Kidney tubule cell (primary cell): ENCODE measurements around the gene EPHB1.
"Not testable (repeated sequence)": the region's sequence is repeated elsewhere in the genome, so short reads cannot be mapped to it uniquely, and the experiment has no call there.

Experiments
- DNase-seq: peaks from one replicate; pipeline ENCODE4 v3.0.0-alpha.2; 2018; ENCODE audit warnings: low spot score

Gene EPHB1

DNA sequence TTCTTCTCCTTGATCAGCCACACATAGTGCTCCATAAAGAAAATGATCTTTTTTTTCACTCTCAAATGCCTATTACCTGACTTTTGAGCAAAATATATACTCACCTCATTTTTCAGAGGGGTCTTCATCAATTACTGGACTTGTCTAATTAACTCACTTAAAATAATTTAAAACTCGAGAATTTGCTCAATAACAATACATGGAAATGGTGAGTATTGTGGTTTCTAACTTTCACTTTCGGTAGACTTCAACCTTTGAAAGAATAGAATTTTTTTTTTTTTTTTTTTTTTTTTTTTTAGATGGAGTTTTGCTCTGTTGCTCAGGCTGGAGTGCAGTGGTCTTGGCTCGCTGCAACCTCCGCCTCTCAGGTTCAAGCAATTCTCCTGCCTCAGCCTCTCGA, 17.7 kb upstream of the EPHB1 start:
- no peak for DNase-seq

DNA sequence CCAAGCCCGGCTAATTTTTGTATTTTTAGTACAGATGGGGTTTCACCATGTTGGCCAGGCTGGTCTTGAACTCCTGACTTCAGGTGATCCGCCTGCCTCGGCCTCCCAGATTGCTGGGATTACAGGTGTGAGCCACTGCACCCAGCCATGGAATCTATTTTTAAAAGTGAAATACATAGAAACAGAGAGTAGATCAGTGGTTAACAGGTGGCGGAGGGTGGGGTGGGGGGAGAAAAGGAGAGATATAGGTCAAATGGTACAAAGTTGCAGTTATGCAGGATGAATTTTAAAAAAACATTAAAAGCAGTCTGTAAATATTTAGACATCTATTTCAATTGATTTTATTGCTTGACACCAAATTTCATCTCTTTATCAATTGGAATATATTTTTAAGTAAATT, 6.8 kb upstream of the EPHB1 start:
- DNase-seq: not testable (repeated sequence)

DNA sequence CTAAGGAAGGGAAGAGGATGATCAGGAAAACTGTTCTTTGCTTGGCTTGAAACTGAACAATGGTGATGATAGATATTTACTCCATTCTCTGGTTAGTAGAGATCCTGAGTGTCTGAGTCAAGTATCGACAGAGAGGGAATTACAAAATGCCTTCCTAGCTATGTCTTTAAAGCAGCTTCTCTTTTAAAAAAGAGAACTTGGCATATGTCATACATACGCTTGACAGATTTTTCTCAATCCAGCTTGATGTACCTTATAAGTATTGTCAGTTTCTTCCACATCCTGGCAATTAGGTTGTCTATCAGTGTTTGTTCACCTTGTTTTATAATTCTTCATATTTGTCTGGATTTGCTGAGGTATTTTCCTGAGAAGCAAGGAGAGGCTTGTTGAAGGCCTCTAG, 5.0 kb upstream of the EPHB1 start:
- no peak for DNase-seq

DNA sequence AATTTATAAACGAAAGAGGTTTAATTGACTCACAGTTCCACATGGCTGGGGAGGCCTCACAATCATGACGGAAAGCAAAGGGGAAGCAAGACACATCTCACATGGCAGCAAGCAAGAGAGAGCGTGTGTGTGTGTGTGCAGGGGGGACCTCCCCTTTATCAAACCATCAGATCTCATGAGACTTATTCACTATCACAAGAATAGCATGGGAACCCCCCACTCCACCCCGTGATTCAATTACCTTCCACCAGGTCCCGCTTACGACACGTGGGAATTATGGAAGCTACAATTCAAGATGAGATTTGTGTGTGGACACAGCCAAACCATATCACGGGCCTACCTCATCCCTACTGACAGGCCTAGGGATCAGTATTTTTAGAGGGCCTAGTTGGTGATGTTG, 3.1 kb upstream of the EPHB1 start:
- DNase-seq: no peak

DNA sequence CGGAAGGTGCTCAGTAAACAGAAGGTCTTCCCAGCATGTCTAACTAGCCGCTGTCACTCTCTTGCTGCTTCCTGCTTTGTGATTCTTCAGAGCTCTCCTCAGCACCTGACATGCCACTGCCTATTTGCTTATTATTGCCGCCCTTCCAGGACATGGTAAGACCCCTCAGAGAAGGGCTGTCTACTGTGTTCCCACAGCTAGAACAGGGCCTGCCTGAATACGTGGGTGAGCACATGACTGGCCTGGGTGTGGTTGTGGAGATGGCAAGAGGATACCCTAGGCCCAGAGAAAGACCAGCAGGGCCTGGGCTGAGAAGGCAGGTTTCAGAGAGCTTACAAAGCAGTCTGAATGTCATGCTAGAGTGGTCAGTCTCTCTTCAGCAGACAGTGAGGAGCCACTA, 2.4 kb upstream of the EPHB1 start:
- DNase-seq: no peak

DNA sequence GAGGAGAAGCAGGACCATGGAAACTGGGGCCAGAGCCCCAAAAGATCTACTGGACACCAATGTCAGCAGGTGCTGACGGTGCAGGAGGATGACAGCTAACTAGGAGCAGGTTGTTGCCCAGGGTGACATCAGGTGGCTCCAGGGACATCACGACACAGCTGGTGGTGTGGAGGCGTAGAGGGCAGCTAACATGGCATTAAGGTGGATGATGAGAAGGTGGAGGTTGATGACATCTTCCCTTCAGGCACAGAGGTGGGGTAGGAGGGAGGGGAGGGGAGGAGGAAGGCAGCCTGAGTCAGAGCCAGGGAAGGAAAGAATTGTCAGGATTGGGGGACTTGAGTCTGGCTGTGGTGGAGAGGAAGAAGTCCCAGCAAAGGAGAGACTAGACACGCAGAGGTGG, 1.5 kb upstream of the EPHB1 start:
- DNase-seq: no peak

DNA sequence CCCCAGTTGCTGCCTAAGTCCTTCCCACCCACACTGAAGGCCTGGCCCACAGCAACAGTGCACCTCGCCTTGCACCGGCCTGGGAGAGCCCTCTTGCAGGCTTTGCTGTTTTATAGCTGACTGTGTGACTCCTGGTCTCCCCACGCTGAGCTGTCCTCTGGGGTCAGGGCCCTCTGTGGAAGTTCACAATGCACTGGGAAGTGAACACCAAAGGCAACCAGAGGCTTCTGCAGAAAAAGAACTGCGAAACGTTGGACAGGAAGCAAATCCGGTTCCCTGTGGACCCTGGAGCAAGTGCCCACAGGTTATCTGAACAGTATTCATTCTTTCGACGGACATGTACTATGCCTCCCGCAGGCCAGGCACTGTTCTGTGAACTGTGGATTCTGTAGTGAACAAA, 737 bp upstream of the EPHB1 start:
- DNase-seq: no peak

DNA sequence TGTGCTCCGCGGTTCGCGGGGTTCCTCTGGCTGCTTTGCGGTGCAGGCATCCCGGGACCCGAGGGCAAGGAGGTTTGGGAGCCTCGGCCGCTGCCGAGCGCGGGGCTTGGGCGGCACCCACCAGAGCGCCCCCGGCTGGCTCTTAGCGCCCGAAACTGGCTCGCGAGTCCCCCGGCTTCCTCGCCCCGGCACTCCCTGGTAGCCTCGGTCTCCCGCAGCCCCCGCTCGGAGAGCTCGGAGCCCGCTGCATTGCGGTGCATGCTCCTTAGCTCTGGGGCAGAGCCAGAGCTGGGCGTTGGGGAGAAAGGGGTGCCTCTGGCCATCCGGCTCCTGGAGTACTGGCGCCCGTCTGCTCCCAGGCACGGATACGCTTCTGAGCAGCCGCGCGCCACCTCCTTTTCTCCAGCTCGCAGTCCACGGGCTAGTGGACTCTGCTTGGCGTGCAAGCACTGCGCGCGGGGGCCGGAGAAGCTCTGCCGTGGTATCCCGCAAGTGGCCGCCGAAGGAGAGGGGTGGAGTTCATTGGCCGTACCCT, 753 bp downstream of the EPHB1 start:
- DNase-seq: peak; percentile 56

DNA sequence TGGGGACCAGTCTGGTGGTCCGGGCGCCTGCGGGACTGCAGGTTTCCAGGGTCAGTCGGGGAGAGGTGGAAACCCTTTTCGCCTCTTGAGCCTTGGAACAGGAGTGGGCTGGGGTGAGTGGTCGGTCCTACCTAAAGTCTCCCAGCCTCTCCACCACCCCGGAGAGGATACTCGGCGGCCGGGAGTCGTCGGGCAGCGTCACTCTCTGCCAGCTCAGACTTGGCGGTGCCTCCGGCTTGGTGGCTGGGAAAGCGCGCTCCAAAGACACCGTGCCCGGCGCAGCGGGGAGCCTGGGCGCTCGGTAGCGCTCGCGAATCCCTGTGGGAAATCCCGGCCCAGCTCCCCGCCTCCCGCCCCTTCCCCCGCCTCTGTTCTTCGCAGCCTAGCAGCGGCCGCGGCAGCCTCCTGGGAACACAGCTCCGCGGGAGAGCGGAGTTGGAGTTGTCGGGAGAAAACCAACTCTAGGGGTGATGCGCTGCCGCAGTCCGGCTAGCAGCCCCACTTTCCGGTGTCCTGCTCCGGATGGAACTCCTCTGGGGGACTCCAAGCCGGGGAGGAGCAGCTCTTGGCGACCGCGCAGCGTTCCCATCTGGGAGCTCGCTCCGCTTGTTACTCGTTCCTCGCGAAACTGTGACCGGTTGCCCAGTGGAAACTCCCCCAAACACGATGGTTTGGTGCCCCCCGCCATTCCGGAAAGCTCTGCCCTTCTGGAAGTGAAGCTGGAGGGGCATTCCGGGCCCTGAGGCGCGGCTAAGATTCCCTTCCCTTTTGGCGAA, 1.4 kb downstream of the EPHB1 start:
- peak; percentile 59 for DNase-seq

DNA sequence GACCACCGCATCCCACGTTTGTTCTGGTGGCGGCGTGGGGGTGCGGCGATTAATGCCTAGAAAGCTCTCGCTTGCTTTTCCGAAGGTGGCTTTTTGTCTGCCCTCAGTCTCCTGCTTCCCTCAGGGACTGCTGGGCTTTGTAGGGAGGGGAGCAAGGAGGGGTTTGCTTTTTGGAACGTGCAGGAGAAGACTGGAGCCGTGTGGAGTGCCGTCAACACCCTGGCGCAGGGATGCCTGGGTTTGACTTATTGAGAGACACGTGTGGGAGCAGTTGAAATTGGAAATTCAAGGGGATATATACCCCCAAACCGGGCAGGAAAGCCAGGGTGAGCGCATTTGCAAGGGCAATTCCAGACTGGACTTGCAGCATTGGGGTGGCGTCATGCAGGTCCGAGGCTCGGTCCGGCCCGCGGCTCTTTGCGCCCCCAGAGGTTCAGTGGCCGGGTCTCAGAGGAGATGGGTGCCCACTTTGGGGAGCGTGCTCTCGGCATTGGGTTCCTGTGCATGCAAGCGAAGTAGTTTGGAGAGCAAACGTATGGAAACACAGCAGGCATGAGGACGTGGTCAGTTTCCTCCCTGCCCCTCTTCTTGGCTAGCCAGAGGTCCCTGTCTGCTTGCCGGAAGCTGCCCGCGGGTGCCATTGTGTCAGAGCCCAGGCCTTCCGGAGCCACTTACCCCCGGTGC, 2.1 kb downstream of the EPHB1 start:
- no peak for DNase-seq

DNA sequence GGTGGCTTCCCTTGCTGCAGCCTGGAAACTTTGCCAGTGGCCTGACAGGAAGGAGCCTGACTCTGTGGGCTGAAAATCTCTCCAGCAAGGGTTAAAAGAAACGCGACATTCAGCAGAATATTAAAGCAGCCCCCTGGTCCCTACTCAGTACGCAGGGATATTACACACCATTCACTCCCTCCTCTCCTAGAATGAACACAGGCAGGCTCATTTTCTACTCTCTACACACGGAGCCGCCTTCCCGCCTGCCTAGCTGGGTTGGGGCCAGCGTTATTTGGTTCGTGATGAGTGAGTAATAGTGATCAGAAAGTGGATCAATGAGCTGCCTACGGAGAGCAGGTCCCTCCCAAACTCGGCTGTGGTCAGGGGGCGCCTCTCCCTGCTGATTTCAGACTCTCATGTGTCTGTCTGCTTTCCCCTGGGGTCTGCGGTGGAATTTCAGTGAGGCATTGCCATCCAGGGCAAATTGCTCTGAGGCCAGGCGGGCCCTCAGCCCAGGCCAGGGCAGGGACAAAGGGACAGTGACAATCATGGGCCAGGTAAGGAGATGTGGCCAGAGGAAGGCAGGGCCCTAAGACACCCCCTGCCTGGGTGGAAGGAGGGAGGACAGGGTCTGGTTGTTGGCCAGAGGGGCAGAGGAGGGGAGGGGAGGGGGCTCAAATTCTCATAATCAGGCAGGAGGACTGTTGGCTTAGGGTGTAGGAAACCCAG, 2.8 kb downstream of the EPHB1 start:
- no peak for DNase-seq

DNA sequence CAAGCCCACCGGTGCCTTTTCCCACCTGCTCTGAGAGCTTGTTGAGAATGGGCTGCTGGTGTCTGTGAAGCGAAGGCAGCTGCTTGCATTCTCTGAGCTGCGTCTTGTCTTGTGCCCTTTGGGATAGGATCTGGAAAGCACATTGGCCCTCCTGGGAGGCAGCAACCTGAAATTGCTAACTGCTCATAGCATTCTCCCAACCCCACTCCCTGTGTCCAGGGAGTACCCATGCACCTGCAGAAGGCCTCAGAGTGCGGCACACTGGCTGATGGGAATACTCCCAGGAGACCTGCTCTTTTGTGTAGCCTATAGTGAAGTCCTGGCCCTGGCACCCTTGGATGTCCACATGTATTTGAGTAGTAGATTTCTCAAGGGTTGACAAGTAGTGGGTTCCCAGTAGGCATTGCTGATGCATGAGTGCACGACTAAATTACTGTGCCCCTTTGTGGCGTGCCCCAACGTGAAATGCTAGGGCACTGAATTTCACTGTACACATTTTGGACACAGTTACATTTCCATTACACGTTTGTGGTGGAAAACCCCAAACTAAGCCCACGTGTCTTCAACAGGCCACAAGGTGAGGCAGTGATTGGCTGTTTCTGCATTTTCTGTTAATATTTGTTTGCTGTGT, 3.7 kb downstream of the EPHB1 start:
- no peak for DNase-seq

DNA sequence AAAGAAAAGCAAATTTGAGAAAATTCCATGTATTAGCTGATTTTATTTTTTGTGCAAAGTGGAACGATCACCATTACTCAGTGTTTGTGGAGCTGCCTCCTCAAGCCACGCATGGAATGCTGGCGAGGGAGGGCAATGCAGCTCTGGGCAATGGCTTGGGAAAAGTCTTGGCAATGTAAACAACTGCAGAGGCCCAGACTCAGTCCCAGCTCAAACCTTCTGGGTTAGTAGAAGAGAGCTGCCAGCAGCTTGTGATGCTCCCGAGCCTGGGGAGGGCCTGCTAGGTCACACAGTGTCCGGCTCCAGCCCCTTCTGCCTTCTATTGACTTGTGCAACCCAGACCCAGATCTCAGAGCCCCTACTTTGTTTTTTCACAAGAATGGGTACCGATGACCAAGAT, 4.3 kb downstream of the EPHB1 start:
- DNase-seq: peak; percentile 28

DNA sequence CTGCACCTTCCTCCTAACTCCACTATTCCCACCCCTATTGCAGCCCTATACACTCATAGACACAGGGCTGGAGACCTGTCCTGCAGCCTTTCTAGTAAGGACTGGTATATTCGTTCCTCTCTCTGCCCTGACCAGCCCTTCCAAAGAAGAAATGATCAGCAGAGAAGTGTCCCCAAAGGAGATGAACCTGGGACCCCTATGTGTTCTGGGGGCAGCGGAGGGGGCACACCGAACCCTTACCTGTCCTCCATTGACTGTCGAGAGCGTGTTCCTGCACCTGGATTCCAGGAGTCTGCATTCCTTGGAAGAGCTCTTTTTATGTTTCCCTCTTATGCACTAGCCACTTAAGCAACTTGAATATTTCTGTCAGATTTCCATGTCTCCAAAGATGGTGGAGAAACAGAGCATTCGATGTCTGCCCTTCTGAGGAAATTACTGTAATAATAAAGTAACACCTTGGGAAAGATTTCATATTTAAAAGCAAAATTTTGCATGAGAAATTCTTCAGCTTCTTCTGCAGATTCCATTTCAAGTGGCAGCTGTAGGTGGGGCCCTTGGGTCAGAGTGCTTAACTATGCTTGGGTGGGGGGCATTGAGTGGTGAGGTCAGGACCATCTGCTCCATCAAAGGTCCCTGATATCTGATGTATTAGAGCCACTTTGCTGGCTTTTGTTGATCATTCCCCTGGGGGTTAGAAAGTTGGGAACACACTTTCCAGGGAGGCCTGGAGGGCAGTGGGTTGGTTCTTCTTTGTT, 6.3 kb downstream of the EPHB1 start:
- DNase-seq: no peak

DNA sequence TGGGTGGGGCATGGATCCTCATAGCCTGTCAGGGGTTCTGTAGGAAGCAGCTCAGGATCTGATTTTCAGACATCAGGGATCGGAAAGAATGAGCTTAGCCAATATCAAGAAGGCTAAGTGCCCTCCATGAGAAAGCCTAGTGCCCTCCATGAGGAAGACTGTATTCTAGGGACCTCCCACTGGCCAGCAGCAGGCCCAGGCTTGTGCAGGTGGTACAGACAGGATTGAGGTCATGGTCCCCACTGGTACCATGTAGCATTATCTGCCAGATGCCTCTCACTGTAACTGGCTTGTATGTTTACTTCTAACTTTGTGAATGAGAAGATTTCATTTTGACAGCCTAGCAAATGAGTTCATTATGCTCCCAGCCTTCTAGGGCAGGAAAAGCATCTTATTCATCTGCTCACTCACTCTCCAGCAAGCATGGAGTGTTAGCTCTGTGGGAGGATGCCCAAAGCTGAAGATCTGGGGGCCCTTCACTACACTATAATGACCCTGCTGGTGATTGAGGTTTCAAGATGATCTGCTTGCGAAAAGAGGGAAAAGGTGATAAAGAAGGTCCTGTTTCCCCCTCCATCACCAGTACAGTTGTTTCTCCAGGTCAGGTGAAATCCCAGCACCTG, 7.5 kb downstream of the EPHB1 start:
- DNase-seq: no peak

DNA sequence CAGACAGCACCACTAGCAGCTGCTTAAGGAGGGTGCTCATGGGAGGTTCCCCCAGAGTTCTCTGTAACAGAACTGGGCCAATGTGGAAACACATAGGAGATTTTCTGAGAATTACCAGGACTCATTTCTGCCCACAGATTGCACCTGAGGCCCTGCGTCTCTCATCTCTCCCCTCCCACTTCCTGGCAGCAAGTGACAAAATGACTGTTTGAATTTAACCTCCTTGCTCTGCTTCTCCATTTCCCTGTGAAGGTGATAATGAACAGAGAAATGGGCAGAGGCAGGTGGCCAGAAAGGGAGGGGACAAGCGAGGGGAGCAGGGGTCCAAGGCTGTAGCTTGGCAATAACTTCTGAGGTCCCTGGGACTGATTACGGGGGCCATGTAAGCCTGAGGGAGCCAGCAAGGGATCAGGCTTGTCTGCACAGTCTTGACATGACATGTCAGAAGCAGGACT, 8.0 kb downstream of the EPHB1 start:
- DNase-seq: no peak

DNA sequence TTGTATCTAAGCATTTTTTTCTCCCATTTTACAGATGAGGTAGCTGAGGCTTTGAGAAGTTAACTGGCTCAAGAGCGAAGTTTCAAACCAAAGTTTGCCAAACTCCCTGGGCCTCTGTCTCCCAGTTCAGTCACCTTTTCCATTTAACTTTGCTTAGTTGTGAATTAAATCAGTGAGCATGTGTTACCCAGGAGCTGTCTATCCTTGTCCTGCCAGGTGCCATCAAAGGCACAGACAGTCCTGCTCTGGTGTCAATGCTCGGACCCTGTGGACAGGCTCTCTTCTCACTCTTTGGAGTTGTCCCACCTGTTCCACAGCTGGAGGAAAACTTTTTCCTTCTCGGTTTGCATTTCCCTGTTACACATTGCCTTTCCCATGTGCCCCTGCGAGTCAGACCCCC, 8.6 kb downstream of the EPHB1 start:
- DNase-seq: no peak

DNA sequence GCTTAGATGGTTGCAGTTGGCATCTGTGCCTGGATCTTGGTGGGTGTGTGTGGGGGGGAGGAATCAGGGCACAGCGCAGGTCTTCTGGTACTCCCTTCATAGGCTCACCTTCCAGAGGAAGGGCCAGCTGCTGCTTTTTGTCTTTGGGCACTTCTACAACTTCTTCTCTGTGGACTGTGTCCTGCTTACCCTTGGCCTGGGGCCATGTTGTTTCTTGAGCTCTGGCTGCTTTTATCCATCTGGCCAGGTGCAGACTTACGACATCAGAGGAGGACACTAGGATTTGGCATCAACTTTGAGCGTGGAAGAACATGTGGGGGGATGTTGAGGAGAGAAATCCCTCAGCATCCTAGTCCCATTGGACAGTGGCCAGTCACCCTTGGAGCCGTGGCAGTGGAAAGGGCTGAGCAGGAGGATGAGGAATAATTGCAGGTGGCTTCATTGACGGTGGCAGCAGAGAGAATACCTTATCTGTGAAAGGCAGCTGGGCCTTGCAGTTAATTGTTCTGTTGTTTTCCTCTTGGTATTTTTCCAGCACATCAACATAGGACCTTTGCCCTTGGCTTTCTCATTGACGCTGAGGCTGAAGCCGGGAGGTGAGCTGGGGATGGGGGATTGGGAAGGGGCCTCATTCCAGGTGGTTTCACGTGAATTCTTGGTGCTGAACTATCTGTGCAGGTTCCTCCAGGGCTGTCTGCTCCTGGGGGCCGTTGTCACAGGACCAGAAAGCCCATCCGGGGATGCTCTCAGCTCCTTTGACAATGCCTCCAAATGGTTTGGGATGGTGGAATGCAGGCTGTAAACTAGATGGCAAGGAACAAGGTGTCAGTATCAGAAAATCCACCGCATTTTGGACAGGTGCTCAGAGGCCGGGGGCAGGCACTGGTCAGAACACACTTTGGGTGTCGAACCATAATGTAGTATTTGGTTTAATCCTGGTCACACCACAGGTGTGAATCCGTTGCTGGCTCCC, 9.7 kb downstream of the EPHB1 start:
- no peak for DNase-seq

DNA sequence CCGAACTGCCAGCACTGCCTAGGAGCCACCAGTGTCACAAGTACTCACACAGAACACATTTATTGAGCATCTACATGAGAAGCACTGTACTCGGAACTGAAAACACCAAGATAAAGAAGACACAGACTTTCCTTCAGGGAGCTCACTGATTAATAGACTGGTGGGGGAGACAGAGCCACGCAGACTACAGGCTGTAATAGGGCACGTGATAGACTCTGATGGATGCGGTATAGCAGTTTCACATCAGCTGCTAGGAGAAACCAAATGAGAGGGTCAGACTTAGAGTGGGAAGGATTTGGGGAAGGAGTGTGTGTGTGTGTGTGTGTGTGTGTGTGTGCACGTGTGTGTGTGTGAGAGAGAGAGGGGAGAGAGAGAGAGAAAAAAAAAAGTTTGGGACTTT, 12.1 kb downstream of the EPHB1 start:
- DNase-seq: no peak

DNA sequence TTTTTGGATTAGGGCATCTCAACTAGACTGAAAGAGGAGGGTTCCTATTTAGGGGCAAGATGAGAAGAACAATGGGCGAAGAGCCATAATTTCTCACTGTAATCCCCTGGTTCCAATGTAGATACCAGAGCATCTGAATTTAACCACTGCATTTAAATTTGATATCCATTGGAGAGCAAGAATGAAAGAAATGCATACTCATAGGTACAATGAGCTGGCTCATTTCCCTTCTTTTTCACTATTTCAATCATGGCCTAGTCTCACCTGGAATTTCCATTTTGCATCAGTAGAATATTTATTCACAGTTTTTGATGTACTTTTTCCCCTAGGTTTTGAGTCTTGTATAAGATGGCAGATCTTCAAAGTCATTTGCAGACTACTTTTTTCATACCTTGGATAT, 13.8 kb downstream of the EPHB1 start:
- no peak for DNase-seq
